Breast epithelium (tissue), 3 donors: Measurements from ENCODE around the gene PARP16.

Experiments
- CTCF ChIP-seq, 3 donors: fragments of 450-650 bp; IDR thresholded peaks; one replicate each; pipeline ENCODE4 v1.5.1; 2016 to 2017; ENCODE audit warnings: antibody characterized with exemption in 3 of 3, mild to moderate bottlenecking in 3 of 3, moderate library complexity in 3 of 3
- POLR2A ChIP-seq: fragments of 450-650 bp; IDR thresholded peaks from one replicate; pipeline ENCODE4 v1.6.1; 2016; ENCODE audit warnings: antibody characterized with exemption, mild to moderate bottlenecking, moderate library complexity
- POLR2AphosphoS5 ChIP-seq, 3 donors: sonication (generic); formaldehyde crosslinking; IDR thresholded peaks; one replicate each; pipeline ENCODE4 v1.6.1; 2017; ENCODE audit warnings: antibody characterized with exemption in 3 of 3

DNA sequence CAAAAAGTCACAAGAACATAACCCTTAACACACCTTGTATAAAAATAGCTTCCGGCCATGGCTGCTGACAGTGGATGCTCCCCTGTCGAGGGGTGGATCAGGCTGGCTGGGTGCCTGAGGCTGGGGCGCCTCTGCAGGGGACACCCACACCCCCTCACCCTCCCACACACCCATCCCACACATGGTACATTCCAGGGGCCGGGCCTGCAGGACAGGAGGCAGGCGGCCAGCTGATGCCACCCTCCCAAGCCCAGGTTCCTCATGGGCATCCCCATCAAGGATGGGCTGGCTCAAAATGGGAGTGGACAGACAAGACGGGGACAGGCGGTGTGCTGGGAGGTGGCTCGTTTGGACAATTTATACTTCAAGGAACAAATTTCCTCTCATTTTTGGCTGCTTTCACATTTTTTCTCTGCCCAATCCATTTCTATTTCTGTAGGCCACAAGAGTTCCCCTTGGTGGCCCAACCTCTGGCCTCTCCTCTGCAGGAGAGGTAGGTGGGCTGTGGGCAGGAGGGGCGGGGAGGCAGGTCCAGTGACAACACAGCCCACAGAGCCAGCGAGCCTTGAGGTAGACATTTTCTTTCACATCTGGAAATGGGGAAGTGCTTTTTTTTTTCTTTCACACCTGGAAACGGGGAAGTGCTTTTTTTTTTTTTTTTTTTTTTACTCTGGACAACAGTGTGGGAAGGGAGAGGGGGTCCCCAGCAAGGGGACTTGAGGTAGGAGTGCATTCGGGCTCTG, 41.1 kb upstream of the PARP16 start:
- no peak for TF ChIP-seq CTCF (IDR thresholded peaks at IDR 0.05)
- no peak for TF ChIP-seq POLR2A
- no peak for TF ChIP-seq POLR2AphosphoS5 (IDR thresholded peaks at IDR 0.05)
